NCI-H187 (cell line): ENCODE measurements around the gene IGFL1.
"Not testable (repeated sequence)": the region's sequence is repeated elsewhere in the genome, so short reads cannot be mapped to it uniquely, and the experiment has no call there.

Experiments used
- DNase-seq, 2 experiments: peaks; one replicate each; lab custom pipeline; 2025; lab: John Stamatoyannopoulos, UW

IGFL1 gene

DNA sequence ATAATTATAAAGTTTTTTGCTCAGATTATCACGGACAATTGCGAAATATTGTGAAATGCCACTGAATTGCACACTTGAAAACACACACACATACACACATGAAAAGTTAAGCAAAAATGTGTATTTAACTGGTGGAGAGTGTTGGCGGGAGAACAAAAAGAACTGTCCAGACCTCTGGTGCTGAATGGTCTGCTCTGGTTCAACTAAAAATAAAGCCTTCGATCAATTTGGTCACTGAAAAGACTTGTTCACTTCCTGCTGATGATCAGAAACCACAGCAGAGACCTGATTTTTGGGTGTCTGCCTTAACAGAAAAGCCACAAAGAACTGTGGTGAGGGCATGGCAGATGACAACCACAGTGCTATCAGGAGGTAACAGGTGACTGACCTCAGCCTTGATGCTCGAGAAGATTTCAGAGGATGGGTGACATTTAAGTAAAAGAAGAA lies 4.0 kb upstream of the IGFL1 start:
- no peak for DNase-seq

- no peak for DNase-seq
Measured at GRCh38 chr19:46226438-46226973, 3.0 kb upstream of the IGFL1 start.

- no peak for DNase-seq
Measured at GRCh38 chr19:46232029-46232428, 2.5 kb downstream of the IGFL1 start.

DNA sequence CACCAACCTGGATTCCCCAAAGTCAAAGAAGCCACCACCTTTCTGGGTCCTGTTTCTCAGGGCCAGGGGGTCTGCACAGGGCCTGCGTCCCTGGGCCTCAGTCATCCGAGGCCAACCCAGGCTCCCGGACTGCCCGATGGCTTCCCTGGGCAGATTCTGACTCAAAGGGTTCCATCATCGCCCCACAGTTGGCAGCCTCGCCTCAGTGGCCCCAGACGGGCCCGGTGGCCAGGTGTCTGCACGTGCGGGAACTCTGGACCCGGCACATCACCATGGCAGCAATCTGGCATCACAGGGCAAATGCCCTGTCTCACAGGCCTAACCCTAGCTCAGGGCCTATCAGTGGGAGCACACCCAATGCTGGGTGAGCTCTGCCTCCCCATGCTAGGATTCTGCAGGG lies 2.9 kb downstream of the IGFL1 start:
- DNase-seq = no peak

- no peak for DNase-seq
Measured at GRCh38 chr19:46232938-46233621, 3.5 kb downstream of the IGFL1 start.

DNA sequence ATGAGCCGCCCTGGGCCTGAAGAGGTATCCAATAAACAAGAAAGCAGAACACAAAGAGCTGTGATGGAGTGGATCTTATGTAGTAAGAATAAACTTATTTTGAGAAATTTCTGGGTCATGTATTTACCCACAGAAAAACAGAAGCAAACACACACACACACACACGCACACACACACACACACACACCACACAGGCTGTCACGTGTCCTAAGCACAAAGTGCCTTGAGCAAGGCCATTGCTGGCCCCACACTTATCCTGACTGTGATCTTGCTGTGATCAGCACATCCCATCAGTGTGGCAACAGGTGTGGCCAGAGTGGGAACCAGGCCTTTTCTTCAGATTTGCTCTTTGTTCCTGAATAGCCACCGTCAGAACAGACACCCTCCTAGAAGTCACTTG lies 4.3 kb downstream of the IGFL1 start:
- DNase-seq = not testable (repeated sequence)

- DNase-seq = not testable (repeated sequence)
Measured at GRCh38 chr19:46238141-46238540, 8.6 kb downstream of the IGFL1 start.

DNA sequence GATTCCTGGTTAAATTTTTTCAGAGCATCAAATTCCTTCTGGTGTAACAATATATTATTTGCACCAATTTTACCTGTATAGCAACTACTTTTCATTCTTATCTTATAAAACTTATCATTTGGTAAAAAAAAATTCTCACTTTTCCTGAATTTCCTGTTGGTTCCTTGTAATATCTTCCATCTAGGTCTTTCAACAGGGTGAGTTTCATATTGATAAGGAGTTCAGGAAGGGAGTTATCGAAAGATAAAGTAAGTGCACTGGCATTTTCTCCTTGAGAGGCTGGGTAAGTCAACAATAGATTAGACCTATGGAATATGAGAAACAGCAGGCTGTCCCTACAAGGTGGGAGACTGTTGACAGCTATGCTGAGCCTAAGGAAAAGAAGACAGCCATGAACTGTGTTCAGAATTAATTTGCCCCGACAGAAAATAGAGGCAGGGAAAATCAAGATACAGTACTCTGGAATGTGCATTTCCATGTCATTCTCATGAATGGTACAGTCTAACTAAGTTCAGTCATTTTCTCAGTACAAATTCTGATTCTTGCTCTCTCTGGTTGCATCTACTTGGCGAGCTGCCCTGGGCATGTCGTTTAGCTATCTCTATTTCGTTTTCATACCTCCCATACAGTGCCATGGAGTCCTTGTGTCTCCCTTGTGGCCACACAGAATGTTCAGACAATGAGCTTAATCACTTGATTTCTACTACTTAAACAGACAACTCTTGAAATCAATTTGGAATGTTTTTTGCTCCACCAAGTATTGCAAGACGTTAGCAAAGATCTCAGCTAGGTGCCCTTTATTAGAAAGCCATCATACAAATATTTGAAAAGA lies 9.9 kb downstream of the IGFL1 start:
- no peak for DNase-seq

DNA sequence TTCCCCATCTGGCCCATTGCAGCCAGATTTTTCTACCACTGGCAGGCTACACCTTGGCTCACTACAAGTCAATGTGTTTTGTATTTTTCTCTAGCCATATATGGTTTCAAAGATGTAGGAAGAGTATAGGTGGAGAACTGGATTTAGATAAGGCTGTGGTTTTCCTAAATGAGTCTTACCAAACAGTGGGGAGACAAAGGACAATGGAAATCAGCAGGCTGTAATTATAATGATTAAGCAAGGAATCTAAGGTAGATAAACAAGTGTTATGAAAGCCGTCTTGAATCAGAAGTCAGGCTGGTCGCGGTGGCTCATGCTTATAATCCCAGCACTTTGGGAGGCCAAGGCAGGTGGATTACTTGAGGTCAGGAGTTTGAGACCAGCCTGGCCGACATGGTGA lies 11.2 kb downstream of the IGFL1 start:
- DNase-seq = no peak

DNA sequence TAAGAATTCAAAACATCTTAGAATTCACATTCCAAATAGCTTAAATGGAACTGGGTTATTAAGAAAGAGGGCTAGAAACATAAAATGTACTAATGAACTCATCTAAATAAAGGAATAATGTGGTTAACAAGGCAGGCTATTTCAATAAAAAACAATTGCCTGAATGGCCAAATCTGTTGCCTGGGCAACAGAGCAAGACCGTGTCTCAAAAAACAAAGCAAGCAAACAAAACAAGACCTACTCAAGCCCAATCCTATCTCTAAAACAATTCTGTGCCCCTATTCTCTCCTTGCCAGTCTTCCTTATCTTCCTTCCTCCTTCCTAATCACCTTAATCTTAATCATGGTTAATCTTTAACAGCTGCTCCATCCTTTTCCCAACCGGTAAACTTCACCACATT lies 12.1 kb downstream of the IGFL1 start:
- DNase-seq = no peak

GRCh38 chr19:46243081-46243654 lies 13.6 kb downstream of the IGFL1 start:
- DNase-seq = not testable (repeated sequence)

DNA sequence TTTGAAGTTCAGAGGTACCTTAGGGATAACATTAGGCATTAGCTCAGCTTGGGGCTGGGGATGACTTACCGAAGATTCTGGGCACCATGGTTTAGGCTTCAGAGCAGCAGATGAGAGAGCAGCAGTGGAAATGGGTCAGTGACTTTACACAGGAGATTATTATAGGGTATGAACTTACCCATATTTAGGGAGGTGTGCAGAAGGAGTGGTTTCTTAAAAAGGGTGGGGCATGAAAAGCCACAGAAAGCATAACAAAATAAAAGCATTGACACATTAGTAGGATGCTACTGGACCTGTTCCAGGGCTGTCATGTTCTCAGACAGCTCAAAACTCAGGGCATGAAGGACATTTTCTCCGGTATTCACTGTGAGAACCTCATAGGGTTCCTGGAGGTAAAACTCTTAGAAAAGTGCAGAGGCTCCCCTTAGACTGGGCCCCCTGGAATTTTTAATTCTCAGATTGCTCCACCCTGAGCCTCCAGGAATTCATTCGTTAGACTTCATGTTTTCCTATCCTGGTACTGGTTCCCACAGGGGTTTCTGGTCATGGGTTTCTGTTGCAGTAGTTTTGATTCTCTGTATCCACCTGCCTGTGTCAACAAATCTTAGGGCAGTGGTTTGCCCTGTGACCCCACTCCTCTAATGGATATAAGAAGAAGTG lies 20.7 kb downstream of the IGFL1 start:
- no peak for DNase-seq

GRCh38 chr19:46251416-46251815 lies 21.9 kb downstream of the IGFL1 start:
- no peak for DNase-seq

GRCh38 chr19:46254776-46255175 lies 25.2 kb downstream of the IGFL1 start:
- no peak for DNase-seq

DNA sequence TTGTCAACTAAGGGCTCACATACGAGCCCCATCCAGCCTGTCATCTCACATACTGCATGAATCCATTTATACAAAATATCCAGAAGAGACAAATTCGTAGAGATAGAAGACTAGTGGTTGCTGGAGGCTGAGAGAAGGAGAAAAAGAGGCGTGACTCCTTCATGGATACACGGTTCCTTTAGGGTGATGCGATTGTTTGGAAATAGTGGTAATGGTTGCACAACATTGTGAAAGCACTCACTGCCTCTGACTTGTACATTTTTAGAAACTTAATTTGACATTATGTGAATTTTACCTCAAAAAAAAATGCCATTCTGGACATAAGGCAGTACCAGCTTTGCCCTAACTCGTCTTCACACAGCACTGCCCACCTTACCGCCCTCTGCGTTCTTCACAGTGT lies 27.3 kb downstream of the IGFL1 start:
- no peak for DNase-seq

DNA sequence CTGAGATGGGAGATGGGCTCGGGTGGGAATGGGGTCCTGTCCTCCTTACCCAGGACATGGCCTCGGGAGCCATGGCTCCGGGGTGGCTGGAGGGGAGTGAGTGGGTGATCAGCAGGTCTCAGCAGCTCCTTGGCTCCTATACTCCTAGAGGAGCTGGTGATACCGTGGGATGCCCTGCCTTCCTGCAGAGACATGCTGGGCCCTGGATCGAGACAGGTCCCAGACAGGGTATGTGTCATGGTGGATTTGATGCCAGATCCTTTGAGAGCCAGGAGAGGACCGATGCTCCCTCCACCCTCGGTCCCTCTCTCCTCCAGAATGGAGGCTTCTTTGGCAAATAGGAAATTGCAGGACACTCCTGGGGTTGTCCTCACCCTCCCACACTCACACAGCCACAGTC lies 32.0 kb downstream of the IGFL1 start:
- not testable (repeated sequence) for DNase-seq

- DNase-seq = not testable (repeated sequence)
Measured at GRCh38 chr19:46262684-46263296, 33.2 kb downstream of the IGFL1 start.

DNA sequence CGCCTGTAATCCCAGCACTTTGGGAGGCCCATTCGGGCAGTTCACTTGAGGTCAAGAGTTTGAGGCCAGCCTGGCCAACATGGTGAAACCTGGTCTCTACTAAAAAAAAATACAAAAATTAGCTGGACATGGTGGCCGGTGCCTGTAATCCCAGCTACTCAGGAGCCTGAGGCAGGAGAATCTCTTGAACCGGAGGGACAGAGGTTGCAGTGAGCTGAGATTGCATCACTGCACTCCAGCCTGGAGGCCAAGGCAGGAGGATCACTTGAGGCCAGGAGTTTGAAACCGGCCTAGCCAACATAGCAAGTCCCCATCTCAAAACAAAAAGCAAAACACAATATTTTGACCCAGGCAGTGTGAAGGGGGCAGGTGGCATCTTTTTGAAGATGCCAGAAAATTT lies 35.3 kb downstream of the IGFL1 start:
- not testable (repeated sequence) for DNase-seq

DNA sequence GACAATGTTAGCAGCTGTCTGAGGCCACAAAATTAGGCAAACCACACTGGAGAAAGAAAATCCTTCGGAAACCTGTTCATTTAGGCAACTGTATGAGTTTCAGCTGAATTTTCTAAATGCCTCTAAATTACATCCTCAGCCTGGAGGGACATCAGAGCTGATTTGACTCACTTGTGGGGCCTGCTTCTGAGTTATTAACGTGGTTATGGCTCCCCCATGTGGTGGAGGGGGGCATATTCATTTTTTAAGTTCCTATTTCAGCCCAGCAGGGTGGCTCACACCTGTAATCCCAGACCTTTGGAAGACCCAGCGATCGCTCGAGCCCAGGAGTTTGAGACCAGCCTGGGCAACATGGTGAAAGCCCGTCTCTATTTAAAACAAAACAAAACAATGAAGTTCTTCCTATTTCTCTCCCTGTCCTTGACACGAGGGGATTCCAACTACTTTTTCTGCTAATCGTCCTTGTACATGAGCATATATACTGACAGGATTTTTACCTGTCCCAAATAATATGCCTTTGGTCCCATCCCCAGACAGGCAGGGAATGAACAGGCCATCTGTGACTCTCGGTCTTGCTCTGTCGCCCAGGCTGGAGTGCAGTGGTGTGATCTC lies 35.8 kb downstream of the IGFL1 start:
- peak; percentile 32 to 71 for DNase-seq

- no peak for DNase-seq
Measured at GRCh38 chr19:46269101-46269500, 39.6 kb downstream of the IGFL1 start.

DNA sequence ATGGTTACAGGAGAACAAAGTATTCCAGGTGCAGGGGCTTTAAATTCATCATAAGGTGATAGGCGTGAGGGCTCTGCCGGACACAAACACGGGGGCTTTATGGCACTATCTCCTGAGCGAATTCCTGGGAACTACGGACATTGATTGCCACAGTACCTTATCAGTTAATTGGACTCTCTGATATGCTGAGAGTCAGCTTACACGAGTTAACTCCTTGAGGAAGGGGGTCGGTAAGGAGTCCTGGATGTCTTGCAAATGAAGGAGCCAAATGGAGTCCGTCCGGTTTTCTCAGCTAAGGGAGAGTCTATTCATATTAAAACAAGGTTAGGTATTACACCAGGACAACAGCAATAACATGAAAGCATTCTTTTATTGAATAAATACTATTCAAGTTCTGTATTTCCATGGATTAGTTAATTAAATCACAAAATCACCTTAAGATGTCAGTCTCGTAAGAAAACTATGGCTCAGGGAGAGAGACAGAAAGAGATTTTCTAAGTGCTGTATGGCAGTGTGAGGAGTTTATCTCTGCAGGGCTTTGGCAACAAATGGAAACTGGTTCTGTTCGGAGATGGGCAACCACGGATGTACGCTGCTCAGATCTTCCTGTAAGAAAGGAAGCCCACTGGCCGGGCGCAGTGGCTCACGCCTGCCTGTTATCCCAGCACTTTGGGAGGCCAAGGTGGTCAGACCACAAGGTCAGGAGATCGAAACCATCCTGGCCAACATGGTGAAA lies 41.1 kb downstream of the IGFL1 start:
- DNase-seq = no peak
